WERI-Rb-1 (cell line): ENCODE results near the gene HAL.
A peak's percentile ranks its signal among the peaks of the same experiment; 100 is the strongest.

Experiments
- DNase-seq: peaks from one replicate; pipeline ENCODE4 v3.0.0-alpha.2; 2020
- H3K27ac ChIP-seq: fragments of 250-450 bp; sonication (Bioruptor Pico); 2 replicates; pipeline ENCODE4 v1.5.1; 2020; ENCODE audit warnings: mild to moderate bottlenecking, moderate library complexity
- H3K27me3 ChIP-seq: fragments of 250-450 bp; sonication (Bioruptor Pico); 2 replicates; pipeline ENCODE4 v1.5.1; 2021; ENCODE audit warnings: mild to moderate bottlenecking, low read depth, moderate library complexity; ENCODE audit not compliant: insufficient read depth, severe bottlenecking
- H3K36me3 ChIP-seq: fragments of 250-450 bp; sonication (Bioruptor Pico); 2 replicates; pipeline ENCODE4 v1.5.1; 2020; ENCODE audit warnings: mild to moderate bottlenecking, moderate library complexity
- H3K4me3 ChIP-seq: 2 replicates; pipeline ENCODE4 v1.5.1; 2011; ENCODE audit warnings: low read depth, mild to moderate bottlenecking, control low read depth, low read length
- H3K9me3 ChIP-seq: fragments of 250-450 bp; sonication (Bioruptor Pico); 2 replicates; pipeline ENCODE4 v1.5.1; 2021; ENCODE audit warnings: mild to moderate bottlenecking, moderate library complexity; ENCODE audit not compliant: severe bottlenecking
- TF ChIP-seq, protein P1 (sequence below): IDR thresholded peaks from 2 replicates; pipeline ENCODE4 v1.5.1; 2011; ENCODE audit warnings: low read depth, mild to moderate bottlenecking, control low read depth, inconsistent platforms, low read length

The HAL gene

GRCh38 chr12:95951515-95951914 is 44.6 kb downstream of the HAL start:
- TF ChIP-seq, protein P1, sequence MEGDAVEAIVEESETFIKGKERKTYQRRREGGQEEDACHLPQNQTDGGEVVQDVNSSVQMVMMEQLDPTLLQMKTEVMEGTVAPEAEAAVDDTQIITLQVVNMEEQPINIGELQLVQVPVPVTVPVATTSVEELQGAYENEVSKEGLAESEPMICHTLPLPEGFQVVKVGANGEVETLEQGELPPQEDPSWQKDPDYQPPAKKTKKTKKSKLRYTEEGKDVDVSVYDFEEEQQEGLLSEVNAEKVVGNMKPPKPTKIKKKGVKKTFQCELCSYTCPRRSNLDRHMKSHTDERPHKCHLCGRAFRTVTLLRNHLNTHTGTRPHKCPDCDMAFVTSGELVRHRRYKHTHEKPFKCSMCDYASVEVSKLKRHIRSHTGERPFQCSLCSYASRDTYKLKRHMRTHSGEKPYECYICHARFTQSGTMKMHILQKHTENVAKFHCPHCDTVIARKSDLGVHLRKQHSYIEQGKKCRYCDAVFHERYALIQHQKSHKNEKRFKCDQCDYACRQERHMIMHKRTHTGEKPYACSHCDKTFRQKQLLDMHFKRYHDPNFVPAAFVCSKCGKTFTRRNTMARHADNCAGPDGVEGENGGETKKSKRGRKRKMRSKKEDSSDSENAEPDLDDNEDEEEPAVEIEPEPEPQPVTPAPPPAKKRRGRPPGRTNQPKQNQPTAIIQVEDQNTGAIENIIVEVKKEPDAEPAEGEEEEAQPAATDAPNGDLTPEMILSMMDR: no peak
- DNase-seq: no peak
- no peak overlapping the region for H3K27ac ChIP-seq
- no peaks in the 10 kb centered on the region for H3K9me3 ChIP-seq
- H3K4me3 ChIP-seq: no peak overlapping the region
- H3K27me3 ChIP-seq: no peaks in the 10 kb centered on the region
- H3K36me3 ChIP-seq: no peaks in the 10 kb centered on the region

DNA sequence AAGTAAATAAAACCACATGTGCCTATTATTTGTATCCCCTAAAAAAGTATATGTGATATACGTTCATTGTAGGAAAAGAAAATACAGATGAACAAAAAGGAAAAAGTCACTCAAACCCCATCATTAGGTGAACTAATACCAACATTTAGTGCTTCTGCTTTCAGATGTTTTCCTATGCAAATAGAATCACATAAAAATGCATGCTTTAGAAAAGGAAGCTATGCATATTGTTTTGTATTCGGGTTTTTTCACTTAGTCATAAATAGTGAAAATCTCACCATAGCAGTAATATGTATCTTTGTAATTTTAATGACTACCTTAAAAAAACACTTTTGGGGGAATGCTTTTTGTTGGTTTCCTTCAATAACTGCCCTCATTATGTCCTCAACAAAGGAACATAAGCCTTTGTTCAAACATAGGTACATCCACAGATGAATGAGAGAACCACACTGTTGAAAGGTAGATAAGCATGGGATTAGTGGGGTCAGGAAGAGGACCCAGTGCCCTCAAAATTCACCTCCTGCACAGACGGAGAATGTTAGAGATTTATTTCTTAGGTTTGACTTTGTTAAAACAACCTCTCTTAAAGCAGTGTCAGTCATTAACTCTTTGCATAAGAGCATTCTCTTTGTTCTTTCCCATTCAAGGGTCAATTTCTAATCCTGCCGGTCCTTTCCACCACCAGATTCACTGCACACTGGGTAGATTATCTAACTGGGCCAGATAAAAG is 46.5 kb downstream of the HAL start:
- peak; percentile 58 for DNase-seq
- no peaks in the 10 kb centered on the region for H3K9me3 ChIP-seq
- no peaks in the 10 kb centered on the region for H3K27me3 ChIP-seq
- TF ChIP-seq, protein P1: no peak
- no peak overlapping the region for H3K4me3 ChIP-seq
- peak overlapping the region; percentile 62 for H3K27ac ChIP-seq
- H3K36me3 ChIP-seq: no peaks in the 10 kb centered on the region

GRCh38 chr12:95944108-95944704 is 51.9 kb downstream of the HAL start:
- no peaks in the 10 kb centered on the region for H3K9me3 ChIP-seq
- no peak overlapping the region for H3K27ac ChIP-seq
- no peaks in the 10 kb centered on the region for H3K36me3 ChIP-seq
- TF ChIP-seq, protein P1: no peak
- no peaks in the 10 kb centered on the region for H3K27me3 ChIP-seq
- no peak for DNase-seq
- no peak overlapping the region for H3K4me3 ChIP-seq

DNA sequence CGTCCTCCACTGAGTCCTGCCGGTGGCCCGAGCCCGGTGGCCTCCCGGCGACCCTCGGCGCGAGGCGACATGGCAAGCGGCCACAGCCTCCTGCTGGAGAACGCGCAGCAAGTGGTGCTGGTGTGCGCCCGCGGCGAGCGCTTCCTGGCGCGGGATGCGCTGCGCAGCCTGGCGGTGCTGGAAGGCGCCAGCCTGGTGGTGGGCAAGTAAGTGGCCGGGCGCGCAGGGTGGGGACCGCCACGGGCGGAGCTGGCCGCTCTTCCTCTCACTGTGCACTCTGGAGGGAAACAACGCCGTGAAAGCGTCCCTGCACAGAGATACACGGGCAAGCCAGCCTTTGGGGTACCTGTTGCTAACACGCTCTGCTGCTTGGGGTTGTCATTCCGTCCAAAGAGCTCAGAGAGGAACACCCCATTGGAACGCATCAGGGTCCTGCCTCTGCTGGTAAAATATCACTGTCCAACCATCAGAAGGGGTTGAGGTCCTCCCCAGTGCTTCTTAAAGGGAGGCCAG is 52.8 kb downstream of the HAL start, which contains the start of gene AMDHD1:
TSS of gene AMDHD1 (plus strand) at position 2 of the 513 bp plus-strand sequence. CDS start at position 70, 68 bp downstream.
- H3K27me3 ChIP-seq: no peaks in the 10 kb centered on the region
- DNase-seq: peak; percentile 56
- H3K27ac ChIP-seq: peak within 1 kb of the TSS; percentile 85
- TF ChIP-seq, protein P1: peak; percentile 47
- H3K9me3 ChIP-seq: no peaks in the 10 kb centered on the region
- H3K4me3 ChIP-seq: peak within 1 kb of the TSS; percentile 82
- no peaks in the 10 kb centered on the region for H3K36me3 ChIP-seq

- no peaks in the 10 kb centered on the region for H3K27me3 ChIP-seq
- TF ChIP-seq, protein P1: no peak
Observed at GRCh38 chr12:95942524-95943329, 53.4 kb downstream of the HAL start, which contains the start of gene CCDC38. Gene CCDC38, minus strand, starts transcription at chr12:95942614. Its CDS starts 6,105 bp downstream, at chr12:95936509.

More at GRCh38 chr12:95942524-95943329, 53.4 kb downstream of the HAL start, which contains the start of gene CCDC38:
- peak; percentile 89 for DNase-seq
- H3K27ac ChIP-seq: peak within 1 kb of the TSS; percentile 85
- H3K9me3 ChIP-seq: no peaks in the 10 kb centered on the region
- H3K36me3 ChIP-seq: no peaks in the 10 kb centered on the region
- peak within 1 kb of the TSS; percentile 82 for H3K4me3 ChIP-seq
